ENCODE data around the gene PHRF1.

Gene PHRF1

GRCh38 chr11:575313-575995, 816 bp upstream of the PHRF1 start:
- TF ChIP-seq, protein P1, sequence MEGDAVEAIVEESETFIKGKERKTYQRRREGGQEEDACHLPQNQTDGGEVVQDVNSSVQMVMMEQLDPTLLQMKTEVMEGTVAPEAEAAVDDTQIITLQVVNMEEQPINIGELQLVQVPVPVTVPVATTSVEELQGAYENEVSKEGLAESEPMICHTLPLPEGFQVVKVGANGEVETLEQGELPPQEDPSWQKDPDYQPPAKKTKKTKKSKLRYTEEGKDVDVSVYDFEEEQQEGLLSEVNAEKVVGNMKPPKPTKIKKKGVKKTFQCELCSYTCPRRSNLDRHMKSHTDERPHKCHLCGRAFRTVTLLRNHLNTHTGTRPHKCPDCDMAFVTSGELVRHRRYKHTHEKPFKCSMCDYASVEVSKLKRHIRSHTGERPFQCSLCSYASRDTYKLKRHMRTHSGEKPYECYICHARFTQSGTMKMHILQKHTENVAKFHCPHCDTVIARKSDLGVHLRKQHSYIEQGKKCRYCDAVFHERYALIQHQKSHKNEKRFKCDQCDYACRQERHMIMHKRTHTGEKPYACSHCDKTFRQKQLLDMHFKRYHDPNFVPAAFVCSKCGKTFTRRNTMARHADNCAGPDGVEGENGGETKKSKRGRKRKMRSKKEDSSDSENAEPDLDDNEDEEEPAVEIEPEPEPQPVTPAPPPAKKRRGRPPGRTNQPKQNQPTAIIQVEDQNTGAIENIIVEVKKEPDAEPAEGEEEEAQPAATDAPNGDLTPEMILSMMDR (IDR thresholded peaks at IDR 0.05; ENCODE audit: borderline replicate concordance, control extremely low read depth, extremely low read depth, insufficient read depth, missing control alignments), result no peak
- DNase-seq (ENCODE audit: low spot score), result no peak
- in situ Hi-C loops (cut with MboI; ENCODE audit: low sequenced_read_pairs, unreplicated experiment), result no loop called here

GRCh38 chr11:576811-577610, 741 bp downstream of the PHRF1 start:
- in situ Hi-C loops (cut with MboI; ENCODE audit: low sequenced_read_pairs, unreplicated experiment), result no loop called here
- DNase-seq (ENCODE audit: low spot score), result no peak
- TF ChIP-seq, protein P1 (IDR thresholded peaks at IDR 0.05; ENCODE audit: borderline replicate concordance, control extremely low read depth, extremely low read depth, insufficient read depth, missing control alignments), result no peak

DNA sequence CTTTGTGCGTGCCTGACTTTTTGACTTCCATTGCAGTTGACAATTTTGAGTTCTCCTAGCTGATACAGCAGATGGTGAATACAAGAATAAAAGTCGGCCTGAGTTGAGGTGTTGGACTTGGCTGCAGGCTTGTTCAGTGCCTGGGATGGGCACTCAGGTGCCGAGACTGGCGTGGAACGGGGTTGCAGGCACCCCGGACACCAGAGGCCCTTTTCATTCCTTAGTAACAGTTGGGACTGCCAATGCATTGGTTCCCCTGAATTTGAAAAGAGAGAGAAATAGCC, 1.3 kb downstream of the PHRF1 start:
- in situ Hi-C loops (cut with MboI; ENCODE audit: low sequenced_read_pairs, unreplicated experiment), result no loop called here
- TF ChIP-seq, protein P1 (IDR thresholded peaks at IDR 0.05; ENCODE audit: borderline replicate concordance, control extremely low read depth, extremely low read depth, insufficient read depth, missing control alignments), result no peak
- no peak for DNase-seq (ENCODE audit: low spot score)

GRCh38 chr11:578276-579035, 2.2 kb downstream of the PHRF1 start:
- TF ChIP-seq, protein P1 (IDR thresholded peaks at IDR 0.05; ENCODE audit: borderline replicate concordance, control extremely low read depth, extremely low read depth, insufficient read depth, missing control alignments), result no peak
- in situ Hi-C loops (cut with MboI; ENCODE audit: low sequenced_read_pairs, unreplicated experiment), result no loop called here
- no peak for DNase-seq (ENCODE audit: low spot score)

- DNase-seq (ENCODE audit: low spot score), result no peak
- TF ChIP-seq, protein P1 (IDR thresholded peaks at IDR 0.05; ENCODE audit: borderline replicate concordance, control extremely low read depth, extremely low read depth, insufficient read depth, missing control alignments), result no peak
- in situ Hi-C loops (cut with MboI; ENCODE audit: low sequenced_read_pairs, unreplicated experiment), result no loop called here
These were observed 3.7 kb downstream of the PHRF1 start for GRCh38 chr11:579830-580601.

DNA sequence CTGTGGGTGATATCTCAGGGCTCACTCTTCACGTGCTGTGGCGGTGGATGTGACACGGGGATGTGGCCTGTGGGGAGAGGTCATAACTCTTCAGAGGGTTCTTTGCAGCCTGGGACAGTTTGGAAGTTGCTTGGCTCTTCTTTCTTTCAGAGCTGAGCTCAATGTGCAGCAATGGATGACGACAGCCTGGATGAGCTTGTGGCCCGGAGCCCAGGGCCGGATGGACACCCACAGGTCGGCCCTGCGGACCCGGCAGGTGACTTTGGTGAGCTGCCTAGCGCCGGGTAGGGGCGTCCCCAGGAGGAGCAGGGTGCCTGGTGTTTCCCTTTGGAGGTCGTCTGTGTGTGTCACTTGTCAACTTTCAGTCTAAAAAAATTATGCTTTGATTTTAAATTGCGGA, 5.1 kb downstream of the PHRF1 start:
- in situ Hi-C loops (cut with MboI; ENCODE audit: low sequenced_read_pairs, unreplicated experiment), result no loop called here
- TF ChIP-seq, protein P1 (IDR thresholded peaks at IDR 0.05; ENCODE audit: borderline replicate concordance, control extremely low read depth, extremely low read depth, insufficient read depth, missing control alignments), result no peak
- DNase-seq (ENCODE audit: low spot score), result no peak

Data from GM13976 (cell line).